SU-DHL-6 (cell line): ENCODE data around the gene CLCN6.

Experiments
- H2AFZ ChIP-seq: fragments of 200-600 bp; sonication (generic); 2 replicates; pipeline ENCODE4 v1.6.1; 2014; ENCODE audit warnings: low read depth, mild to moderate bottlenecking, moderate library complexity, mixed read lengths, antibody characterized with exemption, low read length; ENCODE audit not compliant: severe bottlenecking
- H3F3A ChIP-seq: fragments of 200-600 bp; shearing (Covaris generic); 2 replicates; pipeline ENCODE4 v1.6.0; 2016; ENCODE audit warnings: antibody characterized with exemption, mild to moderate bottlenecking; ENCODE audit not compliant: insufficient read depth
- H3K27ac ChIP-seq: fragments of 200-600 bp; sonication (generic); 2 replicates; pipeline ENCODE4 v1.5.1; 2016; ENCODE audit warnings: low read depth, mild to moderate bottlenecking, low read length, moderate library complexity, mixed read lengths
- H3K27me3 ChIP-seq: fragments of 200-600 bp; sonication (generic), shearing (Covaris generic); 2 replicates; pipeline ENCODE4 v1.6.0; 2014; ENCODE audit warnings: mild to moderate bottlenecking, low read length
- H3K36me3 ChIP-seq: fragments of 200-600 bp; sonication (generic); 2 replicates; pipeline ENCODE4 v1.6.1; 2014; ENCODE audit warnings: mild to moderate bottlenecking, low read length, mixed read lengths
- H3K4me2 ChIP-seq: fragments of 300-600, 200-600 bp; shearing (Covaris generic), sonication (generic); 2 replicates; pipeline ENCODE4 v1.6.0; 2014; ENCODE audit warnings: low read length, low read depth, mild to moderate bottlenecking; ENCODE audit not compliant: poor library complexity, severe bottlenecking
- H3K4me3 ChIP-seq: fragments of 200-600 bp; sonication (generic); 2 replicates; pipeline ENCODE4 v1.5.1; 2014; ENCODE audit warnings: antibody characterized with exemption, low read length, mild to moderate bottlenecking, mixed read lengths; ENCODE audit not compliant: insufficient read depth, poor library complexity, severe bottlenecking
- H3K79me2 ChIP-seq: fragments of 200-600 bp; sonication (generic); 2 replicates; pipeline ENCODE4 v1.6.1; 2014; ENCODE audit warnings: mild to moderate bottlenecking, low read length, moderate library complexity; ENCODE audit not compliant: insufficient read depth
- H3K9ac ChIP-seq: fragments of 200-600 bp; sonication (generic); 2 replicates; pipeline ENCODE4 v1.7.0; 2014; ENCODE audit warnings: mild to moderate bottlenecking, low read length
- H3K9me2 ChIP-seq: fragments of 200-600 bp; sonication (generic); replicated peaks from 2 replicates; pipeline ENCODE4 v1.6.1; 2014; ENCODE audit warnings: low read length; ENCODE audit not compliant: insufficient read depth
- H3K9me3 ChIP-seq: fragments of 200-600 bp; sonication (generic); 2 replicates; pipeline ENCODE4 v1.6.1; 2014; ENCODE audit warnings: low read length, mixed read lengths; ENCODE audit not compliant: insufficient read depth
- H4K20me1 ChIP-seq: fragments of 200-600 bp; sonication (generic); 2 replicates; pipeline ENCODE4 v1.6.1; 2014; ENCODE audit warnings: low read depth, mild to moderate bottlenecking, antibody characterized with exemption, low read length, moderate library complexity, mixed read lengths
- CTCF ChIP-seq: fragments of 200-600 bp; sonication (generic); IDR thresholded peaks from one replicate; pipeline ENCODE4 v1.5.1; 2017; ENCODE audit warnings: antibody characterized with exemption, mild to moderate bottlenecking, low read length, moderate library complexity; ENCODE audit not compliant: insufficient read depth, poor library complexity, severe bottlenecking
- EZH2phosphoT487 ChIP-seq: fragments of 200-600 bp; sonication (generic), shearing (Covaris generic); conservative IDR thresholded peaks from 2 replicates; pipeline ENCODE4 v1.6.1; 2018; ENCODE audit warnings: mild to moderate bottlenecking, antibody characterized with exemption, low read length, moderate library complexity, mixed read lengths

CLCN6 gene

GRCh38 chr1:11822091-11822490 is 16.1 kb downstream of the CLCN6 start:
- H3F3A ChIP-seq: no peaks in the 10 kb centered on the region
- H3K9me3 ChIP-seq: no peaks in the 10 kb centered on the region
- TF ChIP-seq CTCF (no peak), EZH2phosphoT487 (no peak)
- H4K20me1 ChIP-seq: no peaks in the 10 kb centered on the region
- no peak overlapping the region for H3K4me2 ChIP-seq
- no peaks in the 10 kb centered on the region for H3K9me2 ChIP-seq
- no peak overlapping the region for H3K27ac ChIP-seq
- peaks cover 13% of the 10 kb centered on the region; the same call in 1 of the 2 replicates for H3K36me3 ChIP-seq
- no peak overlapping the region for H2AFZ ChIP-seq
- no peaks in the 10 kb centered on the region for H3K79me2 ChIP-seq
- H3K4me3 ChIP-seq: no peak overlapping the region
- no peaks in the 10 kb centered on the region for H3K27me3 ChIP-seq
- no peak overlapping the region for H3K9ac ChIP-seq

GRCh38 chr1:11823366-11824137 is 17.6 kb downstream of the CLCN6 start:
- no peak overlapping the region for H3K9ac ChIP-seq
- H3K79me2 ChIP-seq: no peaks in the 10 kb centered on the region
- H3K27me3 ChIP-seq: no peaks in the 10 kb centered on the region
- no peak overlapping the region for H3K4me2 ChIP-seq
- TF ChIP-seq EZH2phosphoT487 (no peak), CTCF (no peak)
- H3F3A ChIP-seq: no peaks in the 10 kb centered on the region
- no peak overlapping the region for H3K27ac ChIP-seq
- no peaks in the 10 kb centered on the region for H3K9me2 ChIP-seq
- peaks cover 6% of the 10 kb centered on the region; the same call in 1 of the 2 replicates for H3K36me3 ChIP-seq
- H2AFZ ChIP-seq: no peak overlapping the region
- H3K9me3 ChIP-seq: no peaks in the 10 kb centered on the region
- H3K4me3 ChIP-seq: no peak overlapping the region
- no peaks in the 10 kb centered on the region for H4K20me1 ChIP-seq

GRCh38 chr1:11825131-11825530 is 19.1 kb downstream of the CLCN6 start:
- Histone ChIP-seq H3K9me2 (no peaks in the 10 kb centered on the region), H3K4me3 (no peak overlapping the region), H4K20me1 (no peaks in the 10 kb centered on the region), H3K9me3 (no peaks in the 10 kb centered on the region), H3K27ac (no peak overlapping the region), H3K27me3 (no peaks in the 10 kb centered on the region), H3K36me3 (peaks cover 3% of the 10 kb centered on the region; the same call in 1 of the 2 replicates), H2AFZ (no peak overlapping the region), H3K79me2 (no peaks in the 10 kb centered on the region), H3K4me2 (no peak overlapping the region), H3F3A (no peaks in the 10 kb centered on the region), H3K9ac (no peak overlapping the region)
- no peak for TF ChIP-seq CTCF
- no peak for TF ChIP-seq EZH2phosphoT487
